ENCODE results near the gene EPS8.
"Not testable (repeated sequence)": the region's sequence is repeated elsewhere in the genome, so short reads cannot be mapped to it uniquely, and the experiment has no call there.

Gene EPS8

GRCh38 chr12:15763328-15763727 is 25.9 kb downstream of the EPS8 start:
- no peak overlapping the region for H3K4me3 ChIP-seq (ENCODE audit: low read depth, low read length)
- no peak for TF ChIP-seq CTCF (IDR thresholded peaks at IDR 0.05; ENCODE audit: control insufficient read depth, extremely low read depth, insufficient read depth)
- DNase-seq (ENCODE audit: low read depth), result no peak

- H3K4me3 ChIP-seq (ENCODE audit: low read depth, low read length); DNase-seq (ENCODE audit: low read depth): not testable (repeated sequence)
Measured at GRCh38 chr12:15762162-15762561, 27.0 kb downstream of the EPS8 start.

GRCh38 chr12:15757553-15758255 is 31.5 kb downstream of the EPS8 start:
- no peak for TF ChIP-seq CTCF (IDR thresholded peaks at IDR 0.05; ENCODE audit: control insufficient read depth, extremely low read depth, insufficient read depth)
- H3K4me3 ChIP-seq (ENCODE audit: low read depth, low read length), result no peak overlapping the region
- no peak for DNase-seq (ENCODE audit: low read depth)

GRCh38 chr12:15756822-15757221 is 32.4 kb downstream of the EPS8 start:
- DNase-seq (ENCODE audit: low read depth), result no peak
- no peak for TF ChIP-seq CTCF (IDR thresholded peaks at IDR 0.05; ENCODE audit: control insufficient read depth, extremely low read depth, insufficient read depth)
- H3K4me3 ChIP-seq (ENCODE audit: low read depth, low read length), result no peak overlapping the region

GRCh38 chr12:15754233-15754632 is 35.0 kb downstream of the EPS8 start:
- DNase-seq (ENCODE audit: low read depth), result no peak
- no peak overlapping the region for H3K4me3 ChIP-seq (ENCODE audit: low read depth, low read length)
- TF ChIP-seq CTCF (IDR thresholded peaks at IDR 0.05; ENCODE audit: control insufficient read depth, extremely low read depth, insufficient read depth), result no peak

GRCh38 chr12:15752785-15753184 is 36.4 kb downstream of the EPS8 start:
- no peak for DNase-seq (ENCODE audit: low read depth)
- TF ChIP-seq CTCF (IDR thresholded peaks at IDR 0.05; ENCODE audit: control insufficient read depth, extremely low read depth, insufficient read depth), result no peak
- no peak overlapping the region for H3K4me3 ChIP-seq (ENCODE audit: low read depth, low read length)

GRCh38 chr12:15751741-15752140 is 37.4 kb downstream of the EPS8 start:
- DNase-seq (ENCODE audit: low read depth), result no peak
- TF ChIP-seq CTCF (IDR thresholded peaks at IDR 0.05; ENCODE audit: control insufficient read depth, extremely low read depth, insufficient read depth), result no peak
- no peak overlapping the region for H3K4me3 ChIP-seq (ENCODE audit: low read depth, low read length)

All from LNCaP clone FGC (cell line).